Astrocyte (in vitro differentiated cells and primary cell): ENCODE results near the gene PIGL. TPM values are rescaled to one million over a fixed set of nuclear protein-coding genes. Genes with fewer than 3 reads are reported as not detected.

Source experiments
- DNase-seq: peaks from one replicate; pipeline ENCODE4 v3.0.0-alpha.2; 2010; ENCODE audit warnings: low read depth
- FAIRE-seq: peaks from 2 replicates; lab custom pipeline; 2011; peaks lifted over from hg19 to GRCh38; lab: Jason Lieb, UNC
- H2AFZ ChIP-seq: 2 replicates; pipeline ENCODE4 v1.6.0; 2012; ENCODE audit warnings: low read depth, low read length, inconsistent platforms
- H3K27ac ChIP-seq: 2 replicates; pipeline ENCODE4 v1.5.1; 2011; ENCODE audit warnings: low read depth, low read length, inconsistent platforms
- H3K27me3 ChIP-seq: 2 replicates; pipeline ENCODE4 v1.6.0; 2011; ENCODE audit warnings: low read length, inconsistent platforms; ENCODE audit not compliant: insufficient read depth
- H3K36me3 ChIP-seq: 2 replicates; pipeline ENCODE4 v1.5.1; 2011; ENCODE audit warnings: low read length, inconsistent platforms; ENCODE audit not compliant: insufficient read depth
- H3K4me1 ChIP-seq: 2 replicates; pipeline ENCODE4 v1.5.1; 2011; ENCODE audit warnings: low read length, inconsistent platforms; ENCODE audit not compliant: insufficient read depth
- H3K4me2 ChIP-seq: 2 replicates; pipeline ENCODE4 v1.6.0; 2012; ENCODE audit warnings: low read length, inconsistent platforms
- H3K4me3 ChIP-seq: 2 replicates; pipeline ENCODE4 v1.5.1; 2011; ENCODE audit warnings: low read depth, mild to moderate bottlenecking, low read length, inconsistent platforms; ENCODE audit not compliant: insufficient read depth
- H3K79me2 ChIP-seq: 2 replicates; pipeline ENCODE4 v1.6.0; 2012; ENCODE audit warnings: mild to moderate bottlenecking, low read length, inconsistent platforms; ENCODE audit not compliant: insufficient read depth
- H3K9ac ChIP-seq: 2 replicates; pipeline ENCODE4 v1.6.0; 2012; ENCODE audit warnings: mild to moderate bottlenecking, low read length, inconsistent platforms
- H3K9me3 ChIP-seq: 2 replicates; pipeline ENCODE4 v1.5.1; 2012; ENCODE audit warnings: low read depth, mild to moderate bottlenecking, low read length, inconsistent platforms; ENCODE audit not compliant: insufficient read depth
- H4K20me1 ChIP-seq: 2 replicates; pipeline ENCODE4 v1.6.0; 2012; ENCODE audit warnings: low read length, inconsistent platforms; ENCODE audit not compliant: insufficient read depth
- H3K27ac Mint-ChIP-seq: one replicate; pipeline ENCODE4 v1.8.0; 2021; ENCODE audit warnings: mild to moderate bottlenecking, mixed read lengths; ENCODE audit not compliant: unreplicated experiment
- H3K27me3 Mint-ChIP-seq: one replicate; pipeline ENCODE4 v1.8.0; 2021; ENCODE audit warnings: low read depth, mixed read lengths; ENCODE audit not compliant: unreplicated experiment
- H3K36me3 Mint-ChIP-seq: one replicate; pipeline ENCODE4 v1.8.0; 2021; ENCODE audit warnings: low read depth, mixed read lengths; ENCODE audit not compliant: unreplicated experiment
- H3K4me1 Mint-ChIP-seq: one replicate; pipeline ENCODE4 v1.8.0; 2021; ENCODE audit warnings: low read depth, mixed read lengths; ENCODE audit not compliant: unreplicated experiment
- H3K4me3 Mint-ChIP-seq: one replicate; pipeline ENCODE4 v1.8.0; 2021; ENCODE audit warnings: mild to moderate bottlenecking, moderate library complexity, mixed read lengths; ENCODE audit not compliant: unreplicated experiment
- H3K9me3 Mint-ChIP-seq: one replicate; pipeline ENCODE4 v1.8.0; 2021; ENCODE audit warnings: mild to moderate bottlenecking, mixed read lengths; ENCODE audit not compliant: unreplicated experiment
- CTCF ChIP-seq: IDR thresholded peaks from 2 replicates; pipeline ENCODE4 v1.5.1; 2011; ENCODE audit warnings: low read depth, mild to moderate bottlenecking, inconsistent platforms, low read length, moderate library complexity; ENCODE audit not compliant: insufficient read depth
- EZH2 ChIP-seq: IDR thresholded peaks from 2 replicates; pipeline ENCODE4 v1.6.1; 2012; ENCODE audit warnings: mild to moderate bottlenecking, low read length, inconsistent platforms; ENCODE audit not compliant: insufficient read depth
- total RNA-seq: library from RNA; stranded (reverse); gene quantifications from 2 replicates; pipeline ENCODE4 v1.2.1, GENCODE V29; 2021

Gene PIGL
- total RNA-seq, 1 donor from 2014 or later: 21.9 TPM

GRCh38 chr17:16322636-16323035 lies 105.6 kb downstream of the PIGL start:
- Mint-ChIP-seq H3K4me1 (peaks cover 3% of the 10 kb centered on the region), H3K4me3 (no peak overlapping the region), H3K27me3 (no peaks in the 10 kb centered on the region), H3K36me3 (peaks cover 10% of the 10 kb centered on the region), H3K9me3 (no peaks in the 10 kb centered on the region), H3K27ac (peak overlapping the region; percentile 34)
- Histone ChIP-seq H3K9me3 (no peaks in the 10 kb centered on the region), H3K4me1 (peaks cover 3% of the 10 kb centered on the region), H3K4me3 (no peak overlapping the region), H2AFZ (no peak overlapping the region), H3K9ac (no peak overlapping the region), H3K27me3 (no peaks in the 10 kb centered on the region), H3K79me2 (no peaks in the 10 kb centered on the region), H3K4me2 (no peak overlapping the region), H4K20me1 (no peaks in the 10 kb centered on the region), H3K27ac (peak overlapping the region; percentile 11), H3K36me3 (peaks cover 15% of the 10 kb centered on the region)
- FAIRE-seq (peak; percentile 72), DNase-seq (peak; percentile 77)
- no peak for TF ChIP-seq EZH2
- TF ChIP-seq CTCF: no peak

- Histone ChIP-seq H3K9ac (no peak overlapping the region), H3K79me2 (no peaks in the 10 kb centered on the region), H3K27ac (no peak overlapping the region), H4K20me1 (no peaks in the 10 kb centered on the region), H3K36me3 (peaks cover 15% of the 10 kb centered on the region), H3K4me2 (no peak overlapping the region), H3K9me3 (no peaks in the 10 kb centered on the region), H3K4me1 (peaks cover 15% of the 10 kb centered on the region), H3K4me3 (no peak overlapping the region), H2AFZ (no peak overlapping the region), H3K27me3 (no peaks in the 10 kb centered on the region)
- FAIRE-seq (no peak), DNase-seq (no peak)
- no peaks in the 10 kb centered on the region for H3K9me3 Mint-ChIP-seq
- no peak overlapping the region for H3K4me3 Mint-ChIP-seq
- H3K4me1 Mint-ChIP-seq: peaks cover 12% of the 10 kb centered on the region
- TF ChIP-seq CTCF (no peak), EZH2 (no peak)
- peaks cover 10% of the 10 kb centered on the region for H3K36me3 Mint-ChIP-seq
- H3K27ac Mint-ChIP-seq: no peak overlapping the region
- H3K27me3 Mint-ChIP-seq: no peaks in the 10 kb centered on the region
These were observed 109.0 kb downstream of the PIGL start for GRCh38 chr17:16325964-16326363.

GRCh38 chr17:16327018-16327417 lies 110.0 kb downstream of the PIGL start:
- no peak overlapping the region for H3K4me3 Mint-ChIP-seq
- no peak overlapping the region for H3K4me2 ChIP-seq
- DNase-seq (no peak), FAIRE-seq (no peak)
- H2AFZ ChIP-seq: no peak overlapping the region
- H3K9ac ChIP-seq: no peak overlapping the region
- no peaks in the 10 kb centered on the region for H3K27me3 ChIP-seq
- no peaks in the 10 kb centered on the region for H3K27me3 Mint-ChIP-seq
- peaks cover 12% of the 10 kb centered on the region for H3K4me1 Mint-ChIP-seq
- TF ChIP-seq CTCF (no peak), EZH2 (no peak)
- no peaks in the 10 kb centered on the region for H3K9me3 Mint-ChIP-seq
- peaks cover 15% of the 10 kb centered on the region for H3K4me1 ChIP-seq
- H4K20me1 ChIP-seq: no peaks in the 10 kb centered on the region
- no peak overlapping the region for H3K27ac ChIP-seq
- no peak overlapping the region for H3K27ac Mint-ChIP-seq
- H3K36me3 ChIP-seq: peaks cover 15% of the 10 kb centered on the region
- peaks cover 10% of the 10 kb centered on the region for H3K36me3 Mint-ChIP-seq
- no peaks in the 10 kb centered on the region for H3K9me3 ChIP-seq
- no peaks in the 10 kb centered on the region for H3K79me2 ChIP-seq
- H3K4me3 ChIP-seq: no peak overlapping the region
